IMR-90 (cell line): Measurements from ENCODE around the gene VGLL2.
A peak's percentile ranks its signal among the peaks of the same experiment; 100 is the strongest.

ENCODE experiments used
- TF ChIP-seq, protein P1 (sequence below): fragments of 150-350 bp; IDR thresholded peaks from 2 replicates; pipeline ENCODE4 v1.6.1; 2017; ENCODE audit warnings: mild to moderate bottlenecking, antibody characterized with exemption, low read length, low read depth
- TF ChIP-seq, protein P2 (sequence below): conservative IDR thresholded peaks from 2 replicates; pipeline ENCODE4 v1.5.1; 2012; ENCODE audit warnings: mild to moderate bottlenecking, low read depth, low read length, improper control_type of control experiment

DNA sequence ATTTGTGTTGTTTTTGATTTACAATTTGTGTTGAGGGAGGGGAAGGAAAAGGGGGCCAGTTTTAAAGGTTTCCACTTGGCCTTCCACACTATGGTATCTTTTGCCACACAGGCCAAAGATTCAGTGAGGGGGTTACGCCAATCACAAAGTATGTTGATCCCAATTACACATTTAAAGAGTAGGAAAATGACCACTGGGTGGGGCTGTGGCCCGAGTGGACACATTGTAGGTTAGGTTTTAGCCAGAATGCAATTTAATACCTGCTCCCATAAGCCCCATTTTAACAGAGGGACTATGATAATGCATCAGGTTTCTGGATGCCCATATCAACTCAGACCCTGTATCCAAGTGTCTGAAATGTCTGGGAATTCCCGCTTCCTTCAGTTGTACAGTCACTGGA is 15.6 kb downstream of the VGLL2 start:
- TF ChIP-seq, protein P1, sequence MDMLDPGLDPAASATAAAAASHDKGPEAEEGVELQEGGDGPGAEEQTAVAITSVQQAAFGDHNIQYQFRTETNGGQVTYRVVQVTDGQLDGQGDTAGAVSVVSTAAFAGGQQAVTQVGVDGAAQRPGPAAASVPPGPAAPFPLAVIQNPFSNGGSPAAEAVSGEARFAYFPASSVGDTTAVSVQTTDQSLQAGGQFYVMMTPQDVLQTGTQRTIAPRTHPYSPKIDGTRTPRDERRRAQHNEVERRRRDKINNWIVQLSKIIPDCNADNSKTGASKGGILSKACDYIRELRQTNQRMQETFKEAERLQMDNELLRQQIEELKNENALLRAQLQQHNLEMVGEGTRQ = no peak
- TF ChIP-seq, protein P2, sequence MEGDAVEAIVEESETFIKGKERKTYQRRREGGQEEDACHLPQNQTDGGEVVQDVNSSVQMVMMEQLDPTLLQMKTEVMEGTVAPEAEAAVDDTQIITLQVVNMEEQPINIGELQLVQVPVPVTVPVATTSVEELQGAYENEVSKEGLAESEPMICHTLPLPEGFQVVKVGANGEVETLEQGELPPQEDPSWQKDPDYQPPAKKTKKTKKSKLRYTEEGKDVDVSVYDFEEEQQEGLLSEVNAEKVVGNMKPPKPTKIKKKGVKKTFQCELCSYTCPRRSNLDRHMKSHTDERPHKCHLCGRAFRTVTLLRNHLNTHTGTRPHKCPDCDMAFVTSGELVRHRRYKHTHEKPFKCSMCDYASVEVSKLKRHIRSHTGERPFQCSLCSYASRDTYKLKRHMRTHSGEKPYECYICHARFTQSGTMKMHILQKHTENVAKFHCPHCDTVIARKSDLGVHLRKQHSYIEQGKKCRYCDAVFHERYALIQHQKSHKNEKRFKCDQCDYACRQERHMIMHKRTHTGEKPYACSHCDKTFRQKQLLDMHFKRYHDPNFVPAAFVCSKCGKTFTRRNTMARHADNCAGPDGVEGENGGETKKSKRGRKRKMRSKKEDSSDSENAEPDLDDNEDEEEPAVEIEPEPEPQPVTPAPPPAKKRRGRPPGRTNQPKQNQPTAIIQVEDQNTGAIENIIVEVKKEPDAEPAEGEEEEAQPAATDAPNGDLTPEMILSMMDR = peak; percentile 15; the same call in 1 of the 2 replicates
